Astrocyte (in vitro differentiated cells and primary cell): ENCODE measurements around the gene ZNF622.

ENCODE experiments used
- EZH2 ChIP-seq: IDR thresholded peaks from 2 replicates; pipeline ENCODE4 v1.6.1; 2012; ENCODE audit warnings: mild to moderate bottlenecking, low read length, inconsistent platforms; ENCODE audit not compliant: insufficient read depth
- TF ChIP-seq, protein P1 (sequence below): IDR thresholded peaks from 2 replicates; pipeline ENCODE4 v1.5.1; 2011; ENCODE audit warnings: low read depth, mild to moderate bottlenecking, inconsistent platforms, low read length, moderate library complexity; ENCODE audit not compliant: insufficient read depth

GRCh38 chr5:16471387-16471786 lies 5.8 kb upstream of the ZNF622 start:
- TF ChIP-seq, protein P1, sequence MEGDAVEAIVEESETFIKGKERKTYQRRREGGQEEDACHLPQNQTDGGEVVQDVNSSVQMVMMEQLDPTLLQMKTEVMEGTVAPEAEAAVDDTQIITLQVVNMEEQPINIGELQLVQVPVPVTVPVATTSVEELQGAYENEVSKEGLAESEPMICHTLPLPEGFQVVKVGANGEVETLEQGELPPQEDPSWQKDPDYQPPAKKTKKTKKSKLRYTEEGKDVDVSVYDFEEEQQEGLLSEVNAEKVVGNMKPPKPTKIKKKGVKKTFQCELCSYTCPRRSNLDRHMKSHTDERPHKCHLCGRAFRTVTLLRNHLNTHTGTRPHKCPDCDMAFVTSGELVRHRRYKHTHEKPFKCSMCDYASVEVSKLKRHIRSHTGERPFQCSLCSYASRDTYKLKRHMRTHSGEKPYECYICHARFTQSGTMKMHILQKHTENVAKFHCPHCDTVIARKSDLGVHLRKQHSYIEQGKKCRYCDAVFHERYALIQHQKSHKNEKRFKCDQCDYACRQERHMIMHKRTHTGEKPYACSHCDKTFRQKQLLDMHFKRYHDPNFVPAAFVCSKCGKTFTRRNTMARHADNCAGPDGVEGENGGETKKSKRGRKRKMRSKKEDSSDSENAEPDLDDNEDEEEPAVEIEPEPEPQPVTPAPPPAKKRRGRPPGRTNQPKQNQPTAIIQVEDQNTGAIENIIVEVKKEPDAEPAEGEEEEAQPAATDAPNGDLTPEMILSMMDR = no peak
- TF ChIP-seq EZH2 = no peak
